ENCODE data around the gene CBLIF. TPM values are rescaled to one million over a fixed set of nuclear protein-coding genes. Genes with fewer than 3 reads are reported as not detected.
A peak's percentile ranks its signal among the peaks of the same experiment; 100 is the strongest.

The CBLIF gene
- total and polyA plus RNA-seq, 2 of the 13 experiments (the other 11 are each of a cell fraction or from before 2014, with no cell fraction given), result not detected

GRCh38 chr11:59810189-59810910 lies 34.9 kb downstream of the CBLIF start, which contains the start of gene MRPL16 (continued):
- TF ChIP-seq ZNF18 (CRISPR knock-in tag; IDR thresholded peaks at IDR 0.05; ENCODE audit: insufficient replicate concordance) (peak; percentile 83), POGK (CRISPR knock-in tag; conservative IDR thresholded peaks at IDR 0.05) (no peak), ZNF510 (CRISPR knock-in tag; IDR thresholded peaks at IDR 0.05; ENCODE audit: low read depth) (no peak), ZNF292 (CRISPR knock-in tag; IDR thresholded peaks at IDR 0.05; ENCODE audit: borderline replicate concordance, low read depth) (peak; percentile 65), ZNF580 (CRISPR knock-in tag; IDR thresholded peaks at IDR 0.05; ENCODE audit: borderline replicate concordance, low read depth) (peak; percentile 87; the same call in 1 of the 2 replicates), PATZ1 (CRISPR knock-in tag; IDR thresholded peaks at IDR 0.05) (peak; percentile 49; the same call in 1 of the 2 replicates), ETV5 (CRISPR knock-in tag; IDR thresholded peaks at IDR 0.05; ENCODE audit: borderline replicate concordance) (peak; percentile 71), PHF21A (CRISPR knock-in tag; IDR thresholded peaks at IDR 0.05) (peak; percentile 94), ZNF562 (CRISPR knock-in tag; IDR thresholded peaks at IDR 0.05; ENCODE audit: borderline replicate concordance) (no peak), ATF7 (IDR thresholded peaks at IDR 0.05) (no peak), ATF7 (CRISPR knock-in tag; IDR thresholded peaks at IDR 0.05) (no peak), ZNF446 (CRISPR knock-in tag; IDR thresholded peaks at IDR 0.05) (no peak), SAFB2 (CRISPR knock-in tag; IDR thresholded peaks at IDR 0.05; ENCODE audit: borderline replicate concordance, low read depth) (no peak; the same call in 1 of the 2 replicates), BRCA1 (CRISPR knock-in tag; IDR thresholded peaks at IDR 0.05) (0 out of 2 replicates have a peak, but pooled peaks have one; percentile 12), ZBTB49 (CRISPR knock-in tag; IDR thresholded peaks at IDR 0.05; ENCODE audit: borderline replicate concordance) (0 out of 2 replicates have a peak, but pooled peaks have one; percentile 49), SALL1 (CRISPR knock-in tag; IDR thresholded peaks at IDR 0.05) (peak; percentile 83)
